ENCODE data around the gene YIPF1.

YIPF1 gene

GRCh38 chr1:53895421-53895820, 5.8 kb upstream of the YIPF1 start:
- H3K27ac ChIP-seq (ENCODE audit: low read length) = no peak overlapping the region
- no peaks in the 10 kb centered on the region for H3K27me3 ChIP-seq (replicated peaks; ENCODE audit: insufficient read depth, low read length)
- TF ChIP-seq EZH2phosphoT487 (IDR thresholded peaks at IDR 0.05; ENCODE audit: low read length) (no peak), EZH2 (optimal IDR thresholded peaks at IDR 0.05; ENCODE audit: low read depth, low read length) (no peak), CTCF (IDR thresholded peaks at IDR 0.05; ENCODE audit: low read length) (no peak)
- H3K9me2 ChIP-seq (replicated peaks; ENCODE audit: insufficient read depth, low read length) = no peaks in the 10 kb centered on the region
- H3K9me3 ChIP-seq (replicated peaks; ENCODE audit: insufficient read depth, low read length) = no peaks in the 10 kb centered on the region
- H3K4me3 ChIP-seq (ENCODE audit: low read length) = no peak overlapping the region
- H3K4me1 ChIP-seq (ENCODE audit: low read length) = peaks cover 6% of the 10 kb centered on the region; the same call in 1 of the 2 replicates
- no peak overlapping the region for H3K9ac ChIP-seq (ENCODE audit: low read length)
- no peak overlapping the region for H3K4me2 ChIP-seq (ENCODE audit: low read depth, low read length)
- H3K36me3 ChIP-seq (replicated peaks; ENCODE audit: insufficient read depth, low read length) = no peaks in the 10 kb centered on the region
- H3F3A ChIP-seq (ENCODE audit: insufficient read depth, low read length) = peaks cover under 1% of the 10 kb centered on the region; the same call in 1 of the 2 replicates
- no peaks in the 10 kb centered on the region for H3K79me2 ChIP-seq (ENCODE audit: low read length)
- no peak for DNase-seq
- H2AFZ ChIP-seq (ENCODE audit: low read length) = no peak overlapping the region
- H4K20me1 ChIP-seq (ENCODE audit: insufficient read depth, low read length) = no peaks in the 10 kb centered on the region

- Histone ChIP-seq H3K79me2 (ENCODE audit: low read length) (no peaks in the 10 kb centered on the region), H3F3A (ENCODE audit: insufficient read depth, low read length) (peaks cover 6% of the 10 kb centered on the region), H4K20me1 (ENCODE audit: insufficient read depth, low read length) (no peaks in the 10 kb centered on the region), H3K4me1 (ENCODE audit: low read length) (peaks cover 11% of the 10 kb centered on the region; the same call in 1 of the 2 replicates), H3K9me3 (replicated peaks; ENCODE audit: insufficient read depth, low read length) (no peaks in the 10 kb centered on the region), H3K4me2 (ENCODE audit: low read depth, low read length) (no peak overlapping the region), H3K4me3 (ENCODE audit: low read length) (no peak overlapping the region), H3K9ac (ENCODE audit: low read length) (no peak overlapping the region), H3K27ac (ENCODE audit: low read length) (no peak overlapping the region), H3K36me3 (replicated peaks; ENCODE audit: insufficient read depth, low read length) (no peaks in the 10 kb centered on the region), H3K9me2 (replicated peaks; ENCODE audit: insufficient read depth, low read length) (no peaks in the 10 kb centered on the region), H2AFZ (ENCODE audit: low read length) (no peak overlapping the region), H3K27me3 (replicated peaks; ENCODE audit: insufficient read depth, low read length) (no peaks in the 10 kb centered on the region)
- TF ChIP-seq EZH2 (optimal IDR thresholded peaks at IDR 0.05; ENCODE audit: low read depth, low read length) (no peak), CTCF (IDR thresholded peaks at IDR 0.05; ENCODE audit: low read length) (no peak), EZH2phosphoT487 (IDR thresholded peaks at IDR 0.05; ENCODE audit: low read length) (no peak)
- DNase-seq = no peak
Measured at GRCh38 chr1:53894644-53895043, 5.0 kb upstream of the YIPF1 start.

- 0 out of 2 replicates have a peak within 1 kb of the TSS, but pooled peaks have one; percentile 34 for H2AFZ ChIP-seq (ENCODE audit: low read length)
Measured at GRCh38 chr1:53893999-53894636, 4.5 kb upstream of the YIPF1 start, which contains the start of gene DIO1. DIO1 (plus strand) TSS chr1:53894187; CDS start chr1:53894211, 24 bp downstream.

More at GRCh38 chr1:53893999-53894636, 4.5 kb upstream of the YIPF1 start, which contains the start of gene DIO1:
- peaks cover 11% of the 10 kb centered on the region for H3F3A ChIP-seq (ENCODE audit: insufficient read depth, low read length)
- TF ChIP-seq CTCF (IDR thresholded peaks at IDR 0.05; ENCODE audit: low read length) (no peak), EZH2 (optimal IDR thresholded peaks at IDR 0.05; ENCODE audit: low read depth, low read length) (no peak), EZH2phosphoT487 (IDR thresholded peaks at IDR 0.05; ENCODE audit: low read length) (no peak)
- peaks cover 11% of the 10 kb centered on the region; the same call in 1 of the 2 replicates for H3K4me1 ChIP-seq (ENCODE audit: low read length)
- no peak within 1 kb of the TSS for H3K27ac ChIP-seq (ENCODE audit: low read length)
- H3K4me2 ChIP-seq (ENCODE audit: low read depth, low read length) = no peak within 1 kb of the TSS
- peaks cover 5% of the 10 kb centered on the region for H3K79me2 ChIP-seq (ENCODE audit: low read length)
- H4K20me1 ChIP-seq (ENCODE audit: insufficient read depth, low read length) = no peaks in the 10 kb centered on the region
- no peaks in the 10 kb centered on the region for H3K36me3 ChIP-seq (replicated peaks; ENCODE audit: insufficient read depth, low read length)
- DNase-seq = no peak
- H3K9ac ChIP-seq (ENCODE audit: low read length) = no peak within 1 kb of the TSS
- no peak within 1 kb of the TSS for H3K4me3 ChIP-seq (ENCODE audit: low read length)
- no peaks in the 10 kb centered on the region for H3K27me3 ChIP-seq (replicated peaks; ENCODE audit: insufficient read depth, low read length)
- H3K9me2 ChIP-seq (replicated peaks; ENCODE audit: insufficient read depth, low read length) = no peaks in the 10 kb centered on the region
- H3K9me3 ChIP-seq (replicated peaks; ENCODE audit: insufficient read depth, low read length) = no peaks in the 10 kb centered on the region
